PC-3 (cell line): Measurements from ENCODE around the gene PCBP1.

Experiments
- CTCF ChIP-seq: fragments of 300-600 bp; sonication (generic); conservative IDR thresholded peaks from 2 replicates; pipeline ENCODE4 v1.5.1; 2017; ENCODE audit warnings: antibody characterized with exemption, low read depth, mild to moderate bottlenecking, low read length
- EZH2 ChIP-seq: fragments of 300-600 bp; sonication (generic); IDR thresholded peaks from one replicate; pipeline ENCODE4 v1.6.1; 2017; ENCODE audit warnings: antibody characterized with exemption, mild to moderate bottlenecking, low read length; ENCODE audit not compliant: unreplicated experiment

- no peak for TF ChIP-seq CTCF
- no peak for TF ChIP-seq EZH2
Observed at GRCh38 chr2:70050631-70051425, 36.4 kb upstream of the PCBP1 start.
